Measurements from ENCODE around the gene RTP5.

Gene RTP5

GRCh38 chr2:241891988-241892298, 22.4 kb downstream of the RTP5 start:
- no peak overlapping the region for H4K8ac ChIP-seq (ENCODE audit: low read depth, low read length)
- no peak overlapping the region for H4K5ac ChIP-seq (ENCODE audit: low read length)
- no peaks in the 10 kb centered on the region for H3K79me2 ChIP-seq (ENCODE audit: control insufficient read depth, insufficient read depth, low read length)
- H3K79me1 ChIP-seq (ENCODE audit: low read length): no peaks in the 10 kb centered on the region
- H3K4ac ChIP-seq (ENCODE audit: low read depth, low read length): no peak overlapping the region
- H3K18ac ChIP-seq (ENCODE audit: low read length): no peak overlapping the region
- H3K27me3 ChIP-seq (ENCODE audit: insufficient read depth, low read length, poor library complexity): no peaks in the 10 kb centered on the region
- H3K4me3 ChIP-seq (ENCODE audit: low read length): no peak overlapping the region
- no peak overlapping the region for H2AK5ac ChIP-seq (ENCODE audit: low read length)
- no peak overlapping the region for H2BK5ac ChIP-seq (ENCODE audit: low read length)
- H3K4me1 ChIP-seq (ENCODE audit: control insufficient read depth, low read depth, low read length): no peaks in the 10 kb centered on the region
- H2BK15ac ChIP-seq (replicated peaks; ENCODE audit: low read depth): no peak overlapping the region
- no peak for DNase-seq
- H3K9ac ChIP-seq (ENCODE audit: low read length): no peak overlapping the region
- H3K27ac ChIP-seq (ENCODE audit: low read depth, low read length): no peak overlapping the region
- H3K36me3 ChIP-seq (ENCODE audit: control insufficient read depth, insufficient read depth, low read length): no peaks in the 10 kb centered on the region
- H3K23ac ChIP-seq (ENCODE audit: low read length): no peak overlapping the region
- no peak overlapping the region for H3K4me2 ChIP-seq (ENCODE audit: low read length)
- no peak overlapping the region for H3K56ac ChIP-seq (ENCODE audit: low read length)
- H2BK120ac ChIP-seq (ENCODE audit: low read depth, low read length): no peak overlapping the region
- no CpG with 5 or more reads among the region's 3 CpGs for WGBS (ENCODE audit: extremely low coverage, insufficient coverage, low lambda C conversion rate)

- H3K4me3 ChIP-seq (ENCODE audit: low read length): no peak overlapping the region
- H3K18ac ChIP-seq (ENCODE audit: low read length): no peak overlapping the region
- H3K4ac ChIP-seq (ENCODE audit: low read depth, low read length): no peak overlapping the region
- H3K4me2 ChIP-seq (ENCODE audit: low read length): no peak overlapping the region
- H3K36me3 ChIP-seq (ENCODE audit: control insufficient read depth, insufficient read depth, low read length): no peaks in the 10 kb centered on the region
- no peaks in the 10 kb centered on the region for H3K27me3 ChIP-seq (ENCODE audit: insufficient read depth, low read length, poor library complexity)
- no peak overlapping the region for H2BK5ac ChIP-seq (ENCODE audit: low read length)
- no peaks in the 10 kb centered on the region for H3K4me1 ChIP-seq (ENCODE audit: control insufficient read depth, low read depth, low read length)
- H2BK15ac ChIP-seq (replicated peaks; ENCODE audit: low read depth): no peak overlapping the region
- H3K79me2 ChIP-seq (ENCODE audit: control insufficient read depth, insufficient read depth, low read length): no peaks in the 10 kb centered on the region
- no peak overlapping the region for H4K5ac ChIP-seq (ENCODE audit: low read length)
- H3K9ac ChIP-seq (ENCODE audit: low read length): no peak overlapping the region
- H2BK120ac ChIP-seq (ENCODE audit: low read depth, low read length): no peak overlapping the region
- no CpG with 5 or more reads among the region's 22 CpGs for WGBS (ENCODE audit: extremely low coverage, insufficient coverage, low lambda C conversion rate)
- H3K27ac ChIP-seq (ENCODE audit: low read depth, low read length): no peak overlapping the region
- no peak overlapping the region for H4K8ac ChIP-seq (ENCODE audit: low read depth, low read length)
- H2AK5ac ChIP-seq (ENCODE audit: low read length): no peak overlapping the region
- DNase-seq: peak; percentile 16
- H3K79me1 ChIP-seq (ENCODE audit: low read length): no peaks in the 10 kb centered on the region
- no peak overlapping the region for H3K23ac ChIP-seq (ENCODE audit: low read length)
- H3K56ac ChIP-seq (ENCODE audit: low read length): no peak overlapping the region
These were observed 23.0 kb downstream of the RTP5 start for GRCh38 chr2:241892299-241893137.

GRCh38 chr2:241893265-241893664, 23.7 kb downstream of the RTP5 start:
- no peak overlapping the region for H4K5ac ChIP-seq (ENCODE audit: low read length)
- H2BK5ac ChIP-seq (ENCODE audit: low read length): no peak overlapping the region
- H3K4me2 ChIP-seq (ENCODE audit: low read length): no peak overlapping the region
- no peak overlapping the region for H3K23ac ChIP-seq (ENCODE audit: low read length)
- H2AK5ac ChIP-seq (ENCODE audit: low read length): no peak overlapping the region
- no peaks in the 10 kb centered on the region for H3K36me3 ChIP-seq (ENCODE audit: control insufficient read depth, insufficient read depth, low read length)
- H3K4me1 ChIP-seq (ENCODE audit: control insufficient read depth, low read depth, low read length): no peaks in the 10 kb centered on the region
- no peak overlapping the region for H3K27ac ChIP-seq (ENCODE audit: low read depth, low read length)
- H3K9ac ChIP-seq (ENCODE audit: low read length): no peak overlapping the region
- H3K4ac ChIP-seq (ENCODE audit: low read depth, low read length): no peak overlapping the region
- H3K56ac ChIP-seq (ENCODE audit: low read length): no peak overlapping the region
- H3K79me2 ChIP-seq (ENCODE audit: control insufficient read depth, insufficient read depth, low read length): no peaks in the 10 kb centered on the region
- H3K4me3 ChIP-seq (ENCODE audit: low read length): no peak overlapping the region
- H2BK120ac ChIP-seq (ENCODE audit: low read depth, low read length): no peak overlapping the region
- H3K27me3 ChIP-seq (ENCODE audit: insufficient read depth, low read length, poor library complexity): no peaks in the 10 kb centered on the region
- no peaks in the 10 kb centered on the region for H3K79me1 ChIP-seq (ENCODE audit: low read length)
- no CpG with 5 or more reads among the region's 16 CpGs for WGBS (ENCODE audit: extremely low coverage, insufficient coverage, low lambda C conversion rate)
- DNase-seq: no peak
- H4K8ac ChIP-seq (ENCODE audit: low read depth, low read length): no peak overlapping the region
- no peak overlapping the region for H2BK15ac ChIP-seq (replicated peaks; ENCODE audit: low read depth)
- no peak overlapping the region for H3K18ac ChIP-seq (ENCODE audit: low read length)

- H4K5ac ChIP-seq (ENCODE audit: low read length): no peak overlapping the region
- H3K4ac ChIP-seq (ENCODE audit: low read depth, low read length): no peak overlapping the region
- H3K27ac ChIP-seq (ENCODE audit: low read depth, low read length): no peak overlapping the region
- no peak overlapping the region for H3K23ac ChIP-seq (ENCODE audit: low read length)
- H2BK5ac ChIP-seq (ENCODE audit: low read length): no peak overlapping the region
- H3K4me1 ChIP-seq (ENCODE audit: control insufficient read depth, low read depth, low read length): no peaks in the 10 kb centered on the region
- H3K9ac ChIP-seq (ENCODE audit: low read length): no peak overlapping the region
- no peak overlapping the region for H3K4me3 ChIP-seq (ENCODE audit: low read length)
- WGBS (ENCODE audit: extremely low coverage, insufficient coverage, low lambda C conversion rate): no CpG with 5 or more reads among the region's 23 CpGs
- no peak overlapping the region for H2AK5ac ChIP-seq (ENCODE audit: low read length)
- H3K79me2 ChIP-seq (ENCODE audit: control insufficient read depth, insufficient read depth, low read length): no peaks in the 10 kb centered on the region
- no peak overlapping the region for H2BK120ac ChIP-seq (ENCODE audit: low read depth, low read length)
- H3K18ac ChIP-seq (ENCODE audit: low read length): no peak overlapping the region
- H4K8ac ChIP-seq (ENCODE audit: low read depth, low read length): no peak overlapping the region
- no peaks in the 10 kb centered on the region for H3K36me3 ChIP-seq (ENCODE audit: control insufficient read depth, insufficient read depth, low read length)
- no peak overlapping the region for H3K4me2 ChIP-seq (ENCODE audit: low read length)
- H3K56ac ChIP-seq (ENCODE audit: low read length): no peak overlapping the region
- H3K27me3 ChIP-seq (ENCODE audit: insufficient read depth, low read length, poor library complexity): no peaks in the 10 kb centered on the region
- H3K79me1 ChIP-seq (ENCODE audit: low read length): no peaks in the 10 kb centered on the region
- peak; percentile 8 for DNase-seq
- H2BK15ac ChIP-seq (replicated peaks; ENCODE audit: low read depth): no peak overlapping the region
These were observed 24.6 kb downstream of the RTP5 start for GRCh38 chr2:241894056-241894641.

GRCh38 chr2:241894681-241895426, 25.3 kb downstream of the RTP5 start:
- Histone ChIP-seq H3K23ac (ENCODE audit: low read length) (no peak overlapping the region), H3K9ac (ENCODE audit: low read length) (no peak overlapping the region), H2BK15ac (replicated peaks; ENCODE audit: low read depth) (no peak overlapping the region), H4K5ac (ENCODE audit: low read length) (no peak overlapping the region), H3K36me3 (ENCODE audit: control insufficient read depth, insufficient read depth, low read length) (no peaks in the 10 kb centered on the region), H3K27me3 (ENCODE audit: insufficient read depth, low read length, poor library complexity) (no peaks in the 10 kb centered on the region), H2AK5ac (ENCODE audit: low read length) (no peak overlapping the region), H3K4me1 (ENCODE audit: control insufficient read depth, low read depth, low read length) (no peaks in the 10 kb centered on the region), H3K18ac (ENCODE audit: low read length) (no peak overlapping the region), H2BK5ac (ENCODE audit: low read length) (no peak overlapping the region), H3K4ac (ENCODE audit: low read depth, low read length) (no peak overlapping the region), H3K79me1 (ENCODE audit: low read length) (no peaks in the 10 kb centered on the region), H3K4me2 (ENCODE audit: low read length) (no peak overlapping the region), H4K8ac (ENCODE audit: low read depth, low read length) (no peak overlapping the region), H3K79me2 (ENCODE audit: control insufficient read depth, insufficient read depth, low read length) (no peaks in the 10 kb centered on the region), H2BK120ac (ENCODE audit: low read depth, low read length) (no peak overlapping the region), H3K27ac (ENCODE audit: low read depth, low read length) (no peak overlapping the region), H3K56ac (ENCODE audit: low read length) (no peak overlapping the region), H3K4me3 (ENCODE audit: low read length) (no peak overlapping the region)
- DNase-seq: no peak
- WGBS (ENCODE audit: extremely low coverage, insufficient coverage, low lambda C conversion rate): no CpG with 5 or more reads among the region's 28 CpGs

Data from mesendoderm (in vitro differentiated cells).